Activated CD4-positive, alpha-beta T cell treated with anti-CD3 and anti-CD28 coated beads, Interleukin-2, amount 50 U/mL, for 4 hours (primary cell): ENCODE results near the gene RHPN2.
A peak's percentile ranks its signal among the peaks of the same experiment; 100 is the strongest.

ENCODE experiments used
- DNase-seq, 2 experiments: peaks; one replicate each; pipeline ENCODE4 v3.0.0-alpha.2; 2020

RHPN2 gene

DNA sequence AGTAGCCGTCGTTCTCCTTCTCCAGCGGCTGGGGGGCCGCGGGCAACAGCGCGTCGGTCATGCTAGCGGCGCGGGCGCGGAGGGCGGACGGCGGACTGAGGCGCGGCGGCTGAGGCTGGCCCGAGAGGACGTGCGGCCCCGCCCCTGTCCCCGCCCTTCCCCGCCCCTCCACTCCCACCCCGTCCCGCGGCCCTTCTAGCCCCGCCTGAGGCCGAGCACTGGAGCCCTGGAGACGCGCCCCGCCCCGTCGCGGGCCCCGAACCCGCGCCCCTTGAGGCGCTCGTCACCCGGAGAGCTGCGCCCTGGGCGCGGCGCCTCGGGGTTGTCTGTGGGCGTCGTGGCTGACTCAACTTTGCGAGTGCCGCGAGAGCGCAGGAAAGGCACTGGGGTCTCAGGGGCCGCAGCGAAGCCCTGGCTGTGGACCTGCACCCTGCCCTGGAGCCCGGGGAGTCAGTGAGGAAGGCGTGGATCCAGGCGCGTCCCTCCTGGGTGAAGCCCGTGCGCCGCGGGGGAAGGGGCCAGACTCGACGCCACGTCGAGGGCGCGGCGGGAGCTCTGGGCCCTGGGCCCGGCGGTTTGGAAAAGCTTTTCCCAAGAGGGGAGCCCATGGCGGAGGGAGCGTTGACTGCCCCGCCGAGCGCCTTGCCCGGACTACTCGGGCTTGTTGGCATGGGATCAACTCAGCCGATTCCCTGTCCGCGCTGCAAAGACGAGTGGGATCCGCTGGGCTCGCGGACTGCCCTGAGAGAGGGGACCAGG lies at the start of gene RHPN2:
Gene RHPN2, minus strand, starts transcription at position 97 of the 759 bp plus-strand sequence. Its CDS starts 36 bp downstream, at position 61.
- peak; percentile 35 to 41 for DNase-seq

- DNase-seq: no peak
Observed at GRCh38 chr19:33114312-33114711, 49.6 kb upstream of the RHPN2 start.

GRCh38 chr19:33111587-33111986 lies 46.9 kb upstream of the RHPN2 start:
- no peak for DNase-seq

DNA sequence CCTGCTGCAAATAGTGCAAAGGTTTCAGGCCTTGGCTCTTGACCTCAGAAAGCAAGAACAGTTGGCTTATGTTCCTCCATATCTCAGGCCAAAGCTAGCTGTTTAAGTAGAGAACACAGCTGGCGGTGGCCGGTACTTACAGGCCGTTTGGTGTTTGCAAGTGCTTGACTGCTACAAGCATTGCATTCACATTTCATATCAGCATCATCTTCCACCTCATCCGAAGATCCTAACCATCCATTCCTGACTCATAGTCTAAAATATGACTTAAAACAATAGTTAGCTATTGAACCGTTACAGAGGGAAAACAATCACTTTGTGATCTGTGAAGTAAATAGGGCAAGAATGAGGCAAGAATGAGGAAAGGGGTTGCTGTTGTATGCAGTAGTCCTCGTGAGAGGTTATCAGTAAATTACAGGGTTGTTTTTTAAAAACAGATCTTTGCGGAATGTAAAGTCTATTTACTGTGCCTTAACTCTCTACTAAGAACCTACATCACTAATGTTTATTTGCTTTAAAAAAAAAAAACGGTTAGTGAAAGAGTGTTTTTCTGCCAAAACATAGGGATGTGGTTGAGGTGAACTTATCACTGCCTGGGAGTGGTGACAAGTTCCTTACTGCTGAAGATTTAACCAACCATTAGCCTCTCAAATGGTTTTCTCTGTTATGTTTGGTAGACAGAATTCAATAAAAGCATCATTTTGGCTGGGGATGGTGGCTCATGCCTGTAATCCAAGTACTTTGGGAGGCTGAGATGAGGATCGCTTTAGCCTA lies 45.6 kb upstream of the RHPN2 start:
- no peak for DNase-seq

DNA sequence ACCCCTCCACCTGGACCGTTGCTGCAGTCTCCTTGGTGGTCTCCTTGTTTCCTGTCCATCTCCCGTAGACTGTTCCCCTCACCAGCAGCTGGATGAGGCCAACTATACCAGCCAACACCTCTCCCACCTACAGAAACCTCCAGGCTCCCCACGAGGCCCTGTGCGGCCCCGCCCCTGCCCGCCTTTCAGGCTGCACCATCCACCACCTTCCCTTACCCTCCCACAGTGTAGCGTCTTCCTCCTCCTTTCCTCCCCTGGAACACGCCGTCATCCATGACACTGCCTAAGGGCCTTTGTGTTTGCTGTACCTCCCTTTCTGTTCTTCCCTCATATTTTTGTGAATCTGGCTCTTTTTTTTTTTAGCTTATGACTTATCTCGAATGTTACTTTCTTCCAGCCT lies 43.5 kb upstream of the RHPN2 start:
- no peak for DNase-seq

- no peak for DNase-seq
Observed at GRCh38 chr19:33102893-33103292, 38.2 kb upstream of the RHPN2 start.

GRCh38 chr19:33100894-33101644 lies 36.4 kb upstream of the RHPN2 start:
- DNase-seq: no peak

DNA sequence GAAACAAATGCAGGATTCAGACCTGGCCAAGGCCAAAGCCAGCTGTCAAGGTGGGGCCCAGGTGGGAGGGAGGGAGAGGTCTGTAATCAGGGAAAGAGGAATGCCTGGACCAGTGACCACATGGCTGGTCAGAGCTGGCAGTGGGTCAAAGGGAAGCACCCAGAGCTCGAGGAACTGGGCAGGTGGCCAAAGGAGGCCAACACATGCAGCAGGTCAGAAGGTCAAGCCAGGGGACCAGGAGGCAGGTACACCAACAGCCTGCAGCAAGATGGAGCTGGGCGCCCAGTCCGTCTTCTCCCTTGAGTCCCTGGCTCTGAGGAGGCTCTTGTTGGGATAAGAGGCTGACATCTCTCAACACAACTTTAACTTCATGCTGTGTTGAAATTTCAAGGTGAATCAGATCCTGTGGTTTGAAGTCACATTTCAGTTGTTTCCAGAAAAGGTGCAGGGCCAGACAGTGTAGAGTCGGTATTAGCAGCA lies 33.4 kb upstream of the RHPN2 start:
- no peak for DNase-seq

GRCh38 chr19:33096005-33096404 lies 31.3 kb upstream of the RHPN2 start:
- DNase-seq: no peak

DNA sequence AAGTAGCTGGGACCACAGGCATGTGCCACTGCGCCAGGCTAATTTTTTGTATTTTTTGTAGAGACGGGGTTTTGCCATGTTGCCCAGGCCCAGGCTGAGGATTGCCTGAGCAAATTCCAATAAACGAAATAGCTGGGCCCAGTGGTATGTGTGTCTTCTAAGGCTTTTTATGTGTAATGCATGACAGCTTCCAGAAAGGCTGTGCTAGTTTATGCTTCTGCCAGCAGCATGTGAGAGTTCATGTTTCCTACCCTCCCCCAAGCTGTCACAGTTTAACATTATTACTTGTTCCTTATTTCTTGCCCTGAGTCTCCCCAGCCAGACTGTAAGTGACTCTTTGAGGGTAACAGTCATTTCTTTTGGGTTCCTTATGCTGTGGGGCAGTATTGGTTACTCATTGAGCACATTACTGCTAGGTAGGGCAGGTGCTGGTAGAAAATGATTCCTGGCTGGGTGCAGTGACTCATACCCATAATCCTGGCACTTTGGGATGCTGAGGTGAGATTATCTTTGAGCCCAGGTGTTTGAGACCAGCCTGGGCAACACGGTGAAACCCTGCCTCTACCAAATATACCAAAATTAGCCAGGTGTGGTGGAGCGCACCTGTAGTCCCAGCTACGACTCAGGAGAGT lies 29.9 kb upstream of the RHPN2 start:
- no peak for DNase-seq

DNA sequence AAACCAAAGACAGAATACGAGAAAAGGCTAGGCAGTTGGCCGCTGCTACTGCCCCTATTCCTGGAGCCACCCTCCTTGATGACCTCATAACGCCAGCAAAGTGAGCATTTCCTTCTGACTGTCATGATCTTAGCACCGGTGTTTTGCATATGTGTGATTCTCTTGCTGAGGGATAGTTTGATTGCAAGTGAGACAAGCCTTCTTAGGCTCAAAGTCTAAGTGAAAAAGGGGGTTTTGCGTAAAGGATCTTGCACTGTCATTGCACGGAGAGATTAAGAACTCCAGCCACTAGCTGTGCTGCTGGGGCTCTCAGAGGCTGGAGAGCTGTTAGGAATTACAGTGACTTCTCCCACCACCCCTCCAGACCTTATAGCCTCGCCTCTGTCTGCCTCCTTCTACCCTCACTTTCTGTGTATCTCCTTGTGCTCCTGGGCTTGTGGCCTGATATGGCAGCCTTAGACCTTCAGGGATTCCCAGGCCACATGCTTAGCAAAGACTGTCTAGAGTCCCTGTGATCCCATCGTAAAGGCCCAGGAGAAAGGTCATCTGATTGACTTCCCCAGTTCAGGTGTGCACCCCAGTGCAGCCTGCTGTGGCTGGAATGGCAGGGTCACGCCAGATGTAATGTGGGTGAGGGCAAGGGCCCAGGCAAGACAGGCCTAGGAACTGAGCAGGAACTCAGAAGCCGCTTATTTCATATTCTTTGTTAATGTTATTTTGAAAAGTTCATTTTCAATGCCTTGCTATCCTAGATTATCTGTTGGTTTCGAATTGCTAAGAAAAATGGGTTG lies 28.9 kb upstream of the RHPN2 start:
- no peak for DNase-seq

GRCh38 chr19:33090179-33090578 lies 25.5 kb upstream of the RHPN2 start:
- no peak for DNase-seq

DNA sequence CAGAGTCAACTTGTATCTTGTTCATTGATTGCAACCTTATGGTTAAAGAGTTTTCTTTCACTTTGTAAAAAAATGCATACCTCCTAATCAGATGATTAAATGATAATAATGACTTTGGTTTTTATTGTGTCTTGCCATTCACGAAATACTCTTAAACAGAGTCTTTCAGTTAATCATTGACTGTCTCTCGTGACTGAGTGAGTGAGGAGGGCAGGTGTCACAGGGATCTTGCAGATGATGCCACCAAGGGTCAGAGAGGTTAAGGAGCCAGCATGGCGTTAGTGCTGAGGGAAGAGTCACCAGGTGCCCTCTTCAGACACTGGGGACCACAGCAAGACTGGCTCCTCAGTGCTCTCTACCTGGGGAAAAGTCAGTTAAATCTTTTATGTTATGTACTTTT lies 24.3 kb upstream of the RHPN2 start:
- DNase-seq: no peak

GRCh38 chr19:33086955-33087354 lies 22.3 kb upstream of the RHPN2 start:
- no peak for DNase-seq

DNA sequence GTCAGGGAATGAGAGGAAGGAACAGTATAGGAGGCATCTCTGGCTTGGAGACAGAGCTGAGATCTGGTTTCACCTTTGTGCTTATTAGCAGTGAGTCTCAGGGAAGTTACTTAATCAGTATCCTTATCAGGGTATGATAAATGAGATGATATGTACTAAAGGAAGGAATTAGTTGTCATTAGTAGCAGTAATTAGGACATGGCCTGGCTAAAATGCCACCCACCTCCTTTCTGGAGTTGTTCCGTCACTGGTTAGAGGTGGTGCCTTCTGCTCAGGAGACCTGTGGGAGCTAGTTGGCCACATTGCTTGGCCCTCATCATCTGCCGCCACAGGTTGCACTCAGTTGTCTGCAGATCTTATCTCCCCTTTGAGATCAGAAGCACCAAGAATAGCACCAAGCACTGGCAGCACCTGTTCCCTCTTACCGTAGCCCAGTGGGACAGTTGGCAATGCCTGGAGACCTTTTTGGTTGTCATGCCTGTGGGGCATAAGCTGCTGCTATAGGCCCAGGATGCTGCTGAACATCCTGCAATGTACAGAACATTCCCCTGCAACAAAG lies 21.0 kb upstream of the RHPN2 start:
- DNase-seq: no peak

DNA sequence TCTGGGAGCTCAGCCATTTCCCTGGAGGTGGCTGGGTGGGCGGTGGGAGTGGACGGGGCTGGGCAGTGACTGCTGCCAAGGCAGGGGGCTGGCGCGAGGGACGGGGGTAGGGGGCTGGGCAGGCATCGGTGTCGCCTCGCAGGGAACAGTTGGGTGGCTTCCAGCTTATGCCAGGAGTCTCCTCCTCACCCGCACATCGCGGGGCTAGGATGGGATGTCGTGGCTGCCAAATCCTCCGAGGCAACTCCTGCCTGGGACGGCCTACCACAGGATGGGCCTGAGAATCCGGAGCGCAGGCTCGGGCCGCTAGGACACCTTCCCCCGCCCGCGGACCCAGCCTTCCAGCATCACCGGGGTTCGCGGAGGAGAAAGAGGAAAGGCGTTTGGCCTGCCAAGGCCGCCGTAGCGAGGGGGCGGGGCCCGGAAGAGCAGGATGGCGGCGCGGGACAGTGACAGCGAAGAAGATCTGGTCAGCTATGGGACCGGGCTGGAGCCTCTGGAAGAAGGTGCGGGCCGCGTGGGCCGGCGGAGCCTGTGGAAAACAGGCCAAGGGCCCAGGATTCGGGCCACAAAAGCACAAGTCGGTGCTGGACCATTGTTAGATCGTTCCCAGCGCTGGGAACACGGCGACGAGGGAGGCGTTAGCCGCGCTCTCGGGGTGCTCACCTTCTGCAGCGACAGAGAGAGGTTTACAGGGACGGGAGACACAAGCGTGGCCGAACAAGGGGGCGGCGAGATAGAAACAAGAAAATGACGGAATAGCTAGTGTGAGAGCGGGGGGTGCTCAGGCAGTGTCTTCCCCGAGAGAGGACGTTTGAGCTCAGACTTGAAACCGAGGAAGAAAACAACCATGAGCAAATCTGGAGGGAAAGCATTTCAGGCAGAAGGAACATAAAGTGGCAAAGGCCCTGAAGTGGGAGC lies 16.3 kb upstream of the RHPN2 start, which contains the start of gene GPATCH1:
Gene GPATCH1, plus strand, starts transcription at position 421 of the 921 bp plus-strand sequence. Its CDS starts 13 bp downstream, at position 434.
- DNase-seq: peak; percentile 75 to 76

DNA sequence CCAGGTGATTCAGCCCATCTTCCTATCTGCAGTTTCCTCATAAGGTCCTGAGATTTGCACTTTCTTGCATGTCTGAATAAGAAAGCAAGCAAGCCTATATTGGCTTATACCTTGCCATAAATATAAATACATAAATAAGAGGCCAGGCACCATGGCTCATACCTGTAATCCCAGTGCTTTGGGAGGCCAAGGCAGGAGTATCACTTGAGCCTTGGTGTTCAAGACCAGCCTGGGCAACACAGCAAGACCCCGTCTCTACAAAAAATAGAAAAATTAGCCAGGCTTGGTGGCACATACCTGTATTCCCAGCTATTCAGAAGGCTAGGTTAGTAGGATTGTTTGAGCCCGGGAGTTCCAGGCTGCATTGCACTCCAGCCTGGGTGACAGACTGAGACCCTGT lies 10.8 kb upstream of the RHPN2 start:
- no peak for DNase-seq

- DNase-seq: no peak
Observed at GRCh38 chr19:33071887-33072286, 7.2 kb upstream of the RHPN2 start.

- no peak for DNase-seq
Observed at GRCh38 chr19:33067121-33067520, 2.4 kb upstream of the RHPN2 start.

GRCh38 chr19:33066543-33066942 lies 1.9 kb upstream of the RHPN2 start:
- DNase-seq: no peak

- DNase-seq: peak; percentile 8 to 12
Observed at GRCh38 chr19:33064458-33064791, 263 bp downstream of the RHPN2 start.
